Measurements from ENCODE around the gene ARID1A. TPM values are rescaled to one million over a fixed set of nuclear protein-coding genes. Genes with fewer than 3 reads are reported as not detected.
A peak's percentile ranks its signal among the peaks of the same experiment; 100 is the strongest.

ARID1A gene
- total RNA-seq, 1 donor from 2014 or later = 85.1 TPM

DNA sequence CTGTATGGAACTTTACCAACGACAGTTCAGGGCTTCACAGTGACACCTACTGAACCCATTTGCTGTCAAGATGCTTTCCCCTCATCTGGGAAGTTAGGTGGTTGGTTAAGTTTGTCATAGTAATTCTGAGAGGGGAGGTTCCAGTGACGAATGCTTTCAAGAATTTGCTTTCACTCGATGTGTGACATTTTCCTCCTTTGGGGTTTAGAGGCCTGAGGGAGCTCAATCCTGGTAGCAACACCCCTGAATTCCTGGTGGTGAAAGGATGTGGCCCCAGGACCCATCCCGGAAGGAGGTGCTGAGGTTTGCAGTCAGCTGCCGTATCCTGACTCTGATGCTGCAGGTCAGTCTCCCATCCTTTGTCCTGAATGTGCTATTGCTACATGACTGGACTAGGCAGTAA, 94.7 kb downstream of the ARID1A start:
- Histone ChIP-seq H3K4me2 (ENCODE audit: low read length) (no peak overlapping the region), H3K27me3 (ENCODE audit: insufficient read depth, low read length) (no peaks in the 10 kb centered on the region), H3K27ac (ENCODE audit: low read depth, low read length) (no peak overlapping the region), H3K9ac (ENCODE audit: low read length) (no peak overlapping the region), H3K79me2 (ENCODE audit: insufficient read depth, low read length) (peaks cover 4% of the 10 kb centered on the region), H2AFZ (ENCODE audit: low read depth, low read length) (no peak overlapping the region), H3K4me1 (ENCODE audit: insufficient read depth, low read length) (peaks cover 38% of the 10 kb centered on the region), H4K20me1 (ENCODE audit: insufficient read depth, low read length) (no peaks in the 10 kb centered on the region), H3K4me3 (ENCODE audit: insufficient read depth, low read depth, low read length) (no peak overlapping the region), H3K9me3 (ENCODE audit: insufficient read depth, low read depth, low read length) (no peaks in the 10 kb centered on the region), H3K36me3 (ENCODE audit: insufficient read depth, low read length) (peaks cover 2% of the 10 kb centered on the region)
- Mint-ChIP-seq H3K4me3 (ENCODE audit: unreplicated experiment) (no peak overlapping the region), H3K4me1 (ENCODE audit: low read depth, unreplicated experiment) (peaks cover 28% of the 10 kb centered on the region), H3K9me3 (ENCODE audit: unreplicated experiment) (no peaks in the 10 kb centered on the region), H3K36me3 (ENCODE audit: low read depth, unreplicated experiment) (peaks cover 19% of the 10 kb centered on the region), H3K27ac (ENCODE audit: unreplicated experiment) (no peak overlapping the region), H3K27me3 (ENCODE audit: low read depth, unreplicated experiment) (no peaks in the 10 kb centered on the region)
- no peak for FAIRE-seq
- no peak for TF ChIP-seq EZH2 (IDR thresholded peaks at IDR 0.05; ENCODE audit: insufficient read depth, low read length)
- TF ChIP-seq, protein P1, sequence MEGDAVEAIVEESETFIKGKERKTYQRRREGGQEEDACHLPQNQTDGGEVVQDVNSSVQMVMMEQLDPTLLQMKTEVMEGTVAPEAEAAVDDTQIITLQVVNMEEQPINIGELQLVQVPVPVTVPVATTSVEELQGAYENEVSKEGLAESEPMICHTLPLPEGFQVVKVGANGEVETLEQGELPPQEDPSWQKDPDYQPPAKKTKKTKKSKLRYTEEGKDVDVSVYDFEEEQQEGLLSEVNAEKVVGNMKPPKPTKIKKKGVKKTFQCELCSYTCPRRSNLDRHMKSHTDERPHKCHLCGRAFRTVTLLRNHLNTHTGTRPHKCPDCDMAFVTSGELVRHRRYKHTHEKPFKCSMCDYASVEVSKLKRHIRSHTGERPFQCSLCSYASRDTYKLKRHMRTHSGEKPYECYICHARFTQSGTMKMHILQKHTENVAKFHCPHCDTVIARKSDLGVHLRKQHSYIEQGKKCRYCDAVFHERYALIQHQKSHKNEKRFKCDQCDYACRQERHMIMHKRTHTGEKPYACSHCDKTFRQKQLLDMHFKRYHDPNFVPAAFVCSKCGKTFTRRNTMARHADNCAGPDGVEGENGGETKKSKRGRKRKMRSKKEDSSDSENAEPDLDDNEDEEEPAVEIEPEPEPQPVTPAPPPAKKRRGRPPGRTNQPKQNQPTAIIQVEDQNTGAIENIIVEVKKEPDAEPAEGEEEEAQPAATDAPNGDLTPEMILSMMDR (IDR thresholded peaks at IDR 0.05; ENCODE audit: insufficient read depth, low read depth, low read length) = no peak
- no peak for DNase-seq (ENCODE audit: low read depth)

DNA sequence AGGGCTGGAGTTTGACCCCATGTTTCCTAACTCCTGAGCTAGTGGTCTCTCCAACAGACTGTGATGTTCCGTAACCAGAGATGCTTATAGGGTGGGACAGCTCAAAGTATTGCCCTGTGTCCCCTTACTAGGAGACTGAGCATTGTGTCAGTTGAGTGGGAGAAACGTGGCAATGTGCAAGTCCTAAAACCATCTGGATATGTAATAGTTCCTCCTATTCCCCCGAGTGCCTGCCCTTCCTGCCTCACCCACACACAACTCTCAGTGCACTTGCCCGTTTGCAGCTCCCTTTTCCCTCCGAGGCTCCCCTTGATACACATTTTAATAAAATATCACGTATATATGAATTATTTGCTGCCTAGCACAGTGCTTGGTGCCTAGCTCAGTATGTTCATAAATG, 95.3 kb downstream of the ARID1A start:
- Mint-ChIP-seq H3K4me1 (ENCODE audit: low read depth, unreplicated experiment) (peaks cover 23% of the 10 kb centered on the region), H3K4me3 (ENCODE audit: unreplicated experiment) (no peak overlapping the region), H3K27ac (ENCODE audit: unreplicated experiment) (no peak overlapping the region), H3K9me3 (ENCODE audit: unreplicated experiment) (no peaks in the 10 kb centered on the region), H3K36me3 (ENCODE audit: low read depth, unreplicated experiment) (peaks cover 19% of the 10 kb centered on the region), H3K27me3 (ENCODE audit: low read depth, unreplicated experiment) (no peaks in the 10 kb centered on the region)
- Histone ChIP-seq H3K79me2 (ENCODE audit: insufficient read depth, low read length) (peaks cover 4% of the 10 kb centered on the region), H3K9me3 (ENCODE audit: insufficient read depth, low read depth, low read length) (no peaks in the 10 kb centered on the region), H3K4me3 (ENCODE audit: insufficient read depth, low read depth, low read length) (no peak overlapping the region), H3K9ac (ENCODE audit: low read length) (no peak overlapping the region), H3K36me3 (ENCODE audit: insufficient read depth, low read length) (peaks cover 2% of the 10 kb centered on the region), H3K4me2 (ENCODE audit: low read length) (no peak overlapping the region), H3K27ac (ENCODE audit: low read depth, low read length) (no peak overlapping the region), H4K20me1 (ENCODE audit: insufficient read depth, low read length) (no peaks in the 10 kb centered on the region), H3K4me1 (ENCODE audit: insufficient read depth, low read length) (peaks cover 33% of the 10 kb centered on the region), H2AFZ (ENCODE audit: low read depth, low read length) (no peak overlapping the region), H3K27me3 (ENCODE audit: insufficient read depth, low read length) (no peaks in the 10 kb centered on the region)
- FAIRE-seq = no peak
- DNase-seq (ENCODE audit: low read depth) = no peak
- TF ChIP-seq, protein P1 (IDR thresholded peaks at IDR 0.05; ENCODE audit: insufficient read depth, low read depth, low read length) = no peak
- TF ChIP-seq EZH2 (IDR thresholded peaks at IDR 0.05; ENCODE audit: insufficient read depth, low read length) = no peak

DNA sequence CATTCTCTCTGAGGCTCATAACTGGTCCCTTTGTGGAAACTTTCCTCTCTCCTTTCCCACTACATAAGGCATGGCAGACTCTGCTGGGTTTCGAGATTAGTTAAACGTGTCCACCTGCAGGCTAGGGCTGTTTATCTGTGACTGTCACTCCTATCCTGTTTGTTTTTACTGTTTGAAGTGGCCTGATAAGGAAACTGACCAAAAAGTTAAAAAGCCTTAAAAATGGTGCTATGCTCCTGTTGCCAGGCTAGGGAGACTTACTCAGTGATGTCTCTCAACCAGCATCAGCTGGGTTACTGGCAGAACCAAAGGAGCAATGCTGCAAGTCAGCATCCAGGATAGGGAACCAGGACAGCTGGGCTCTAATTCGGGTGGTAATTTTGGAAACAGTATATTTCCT, 95.8 kb downstream of the ARID1A start:
- FAIRE-seq (no peak), DNase-seq (ENCODE audit: low read depth) (no peak)
- TF ChIP-seq EZH2 (IDR thresholded peaks at IDR 0.05; ENCODE audit: insufficient read depth, low read length) = no peak
- TF ChIP-seq, protein P1 (IDR thresholded peaks at IDR 0.05; ENCODE audit: insufficient read depth, low read depth, low read length) = no peak
- H3K36me3 Mint-ChIP-seq (ENCODE audit: low read depth, unreplicated experiment) = peaks cover 21% of the 10 kb centered on the region
- H3K79me2 ChIP-seq (ENCODE audit: insufficient read depth, low read length) = peaks cover 4% of the 10 kb centered on the region
- H3K4me2 ChIP-seq (ENCODE audit: low read length) = no peak overlapping the region
- H2AFZ ChIP-seq (ENCODE audit: low read depth, low read length) = no peak overlapping the region
- H3K27ac ChIP-seq (ENCODE audit: low read depth, low read length) = no peak overlapping the region
- peak overlapping the region; percentile 34 for H3K4me3 Mint-ChIP-seq (ENCODE audit: unreplicated experiment)
- no peak overlapping the region for H3K27ac Mint-ChIP-seq (ENCODE audit: unreplicated experiment)
- no peaks in the 10 kb centered on the region for H3K27me3 ChIP-seq (ENCODE audit: insufficient read depth, low read length)
- H3K9me3 Mint-ChIP-seq (ENCODE audit: unreplicated experiment) = no peaks in the 10 kb centered on the region
- H3K27me3 Mint-ChIP-seq (ENCODE audit: low read depth, unreplicated experiment) = no peaks in the 10 kb centered on the region
- H3K4me1 Mint-ChIP-seq (ENCODE audit: low read depth, unreplicated experiment) = peaks cover 18% of the 10 kb centered on the region
- no peaks in the 10 kb centered on the region for H3K9me3 ChIP-seq (ENCODE audit: insufficient read depth, low read depth, low read length)
- H3K4me3 ChIP-seq (ENCODE audit: insufficient read depth, low read depth, low read length) = no peak overlapping the region
- H3K4me1 ChIP-seq (ENCODE audit: insufficient read depth, low read length) = peaks cover 28% of the 10 kb centered on the region
- H4K20me1 ChIP-seq (ENCODE audit: insufficient read depth, low read length) = no peaks in the 10 kb centered on the region
- H3K9ac ChIP-seq (ENCODE audit: low read length) = no peak overlapping the region
- H3K36me3 ChIP-seq (ENCODE audit: insufficient read depth, low read length) = peaks cover 2% of the 10 kb centered on the region

Measured in astrocyte (in vitro differentiated cells and primary cell).